CD4-positive, alpha-beta T cell treated with Interferon alpha-2 for 1 hour (primary cell): ENCODE data around the gene EXOC1L.

Experiments
- DNase-seq, 2 donors: peaks; one replicate each; pipeline ENCODE4 v3.0.0-alpha.2; 2020 to 2022

Gene EXOC1L, protein sequence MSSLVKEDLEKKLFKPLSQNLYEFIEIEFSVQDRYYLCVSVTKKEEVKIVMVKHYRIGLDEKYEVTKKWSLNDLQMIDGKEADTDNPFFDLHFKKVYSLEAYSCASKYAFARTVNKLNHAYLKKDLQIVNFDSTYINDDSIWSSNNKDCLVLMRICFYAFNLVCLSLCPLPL

DNA sequence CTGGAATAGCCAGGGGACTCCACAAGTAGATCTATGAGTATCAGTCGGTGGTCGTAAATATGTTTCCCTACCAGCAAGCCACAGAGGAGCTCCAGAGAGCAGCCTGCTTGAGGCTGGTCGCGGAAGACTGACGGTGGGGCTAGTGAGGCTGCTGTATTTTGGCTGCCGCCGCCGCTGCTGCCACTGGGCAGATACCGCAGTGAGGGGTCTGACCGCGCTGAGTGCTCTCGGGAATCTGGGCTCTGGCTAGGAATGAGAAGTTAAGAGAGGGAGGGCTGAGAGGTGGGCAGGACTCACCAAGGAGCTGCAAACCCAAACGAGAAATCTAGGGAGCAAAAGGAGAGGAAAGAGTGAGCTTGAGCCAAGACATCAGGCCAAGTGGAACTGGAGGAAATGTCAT is at the start of gene EXOC1L:
EXOC1L (plus strand) TSS at position 157 of the 400 bp plus-strand sequence; CDS start at position 394, 237 bp downstream.
- no peak for DNase-seq

- DNase-seq = no peak
These were observed 48.9 kb upstream of the EXOC1L start for GRCh38 chr4:55770662-55771061.

DNA sequence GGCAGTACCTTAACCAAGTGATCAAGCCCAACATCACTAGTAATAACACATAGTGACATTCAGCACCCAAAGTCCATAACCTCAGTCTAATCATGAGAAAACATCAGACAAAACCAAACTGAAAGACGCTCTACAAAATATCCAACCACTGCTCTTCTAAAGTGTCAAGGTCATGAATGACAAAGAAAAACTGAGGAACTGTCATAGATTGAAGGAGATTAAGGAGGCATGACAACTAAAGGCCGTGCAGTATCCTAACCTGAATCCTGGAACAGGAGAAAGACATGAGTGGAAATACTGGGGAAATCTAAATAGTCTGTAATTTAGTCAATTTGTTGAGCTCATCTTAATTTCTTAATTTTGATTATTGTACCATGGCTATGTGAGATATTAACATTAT is 38.2 kb upstream of the EXOC1L start:
- no peak for DNase-seq

- DNase-seq = no peak
These were observed 37.8 kb upstream of the EXOC1L start for GRCh38 chr4:55781812-55782211.

DNA sequence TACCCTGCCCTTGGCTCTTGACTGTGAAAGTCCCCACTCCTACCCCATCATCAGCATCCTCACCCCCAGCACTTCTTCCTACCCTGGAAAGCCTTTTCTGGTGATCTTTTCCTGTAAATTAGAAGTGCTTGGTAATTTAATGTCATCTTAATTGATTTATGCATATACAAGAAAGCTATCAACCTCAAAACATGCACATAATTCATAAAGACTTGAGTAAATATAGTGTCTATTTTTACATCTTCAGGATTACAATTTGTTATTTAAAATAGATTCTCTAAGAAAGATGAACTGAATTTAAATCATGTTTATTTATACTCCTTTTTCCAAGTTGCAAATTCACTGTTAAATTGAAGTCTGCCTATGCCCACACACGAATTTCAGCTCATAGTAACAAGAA is 36.0 kb upstream of the EXOC1L start:
- no peak for DNase-seq

- no peak for DNase-seq
These were observed 34.8 kb upstream of the EXOC1L start for GRCh38 chr4:55784747-55785146.

DNA sequence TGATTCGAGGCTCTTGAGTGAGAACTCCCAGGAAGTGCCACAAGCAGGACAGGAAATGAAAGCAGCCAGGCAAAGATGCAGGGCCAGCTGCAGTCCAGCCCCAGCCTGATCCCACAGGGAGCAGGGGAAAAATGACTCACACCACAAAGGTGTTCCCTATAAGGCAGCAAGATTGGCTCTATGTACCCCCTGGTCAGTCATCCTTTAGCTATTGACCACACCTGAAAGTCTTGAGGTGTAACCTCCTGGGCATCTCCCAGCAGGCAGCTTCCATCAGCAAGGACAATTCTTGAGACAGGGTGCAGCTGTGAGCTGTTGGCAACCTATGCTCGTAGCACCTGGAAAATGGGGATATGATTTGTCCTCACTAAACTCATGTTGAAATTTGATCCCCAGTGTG is 27.9 kb upstream of the EXOC1L start:
- DNase-seq = no peak

DNA sequence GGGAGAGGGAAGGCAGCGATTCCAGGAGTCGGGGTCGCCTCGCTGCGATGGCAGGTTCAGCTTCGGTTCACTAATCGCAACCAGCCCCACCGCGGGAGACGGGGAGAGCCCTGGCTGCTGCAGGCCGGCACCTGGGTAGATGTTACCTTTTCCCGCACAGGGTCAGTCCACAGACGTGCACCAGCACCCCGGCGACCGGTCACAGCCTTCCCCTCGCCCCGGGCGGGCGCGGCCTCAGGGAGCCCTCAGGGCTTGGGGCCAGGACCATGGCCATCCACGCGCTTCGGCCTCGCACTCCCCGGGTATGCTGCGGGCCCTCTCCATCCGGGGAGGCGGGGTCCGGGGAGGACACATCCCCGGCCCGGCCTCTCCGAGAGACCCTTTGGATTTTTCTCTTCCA is 26.1 kb upstream of the EXOC1L start:
- no peak for DNase-seq

GRCh38 chr4:55794053-55794452 is 25.5 kb upstream of the EXOC1L start:
- no peak for DNase-seq

DNA sequence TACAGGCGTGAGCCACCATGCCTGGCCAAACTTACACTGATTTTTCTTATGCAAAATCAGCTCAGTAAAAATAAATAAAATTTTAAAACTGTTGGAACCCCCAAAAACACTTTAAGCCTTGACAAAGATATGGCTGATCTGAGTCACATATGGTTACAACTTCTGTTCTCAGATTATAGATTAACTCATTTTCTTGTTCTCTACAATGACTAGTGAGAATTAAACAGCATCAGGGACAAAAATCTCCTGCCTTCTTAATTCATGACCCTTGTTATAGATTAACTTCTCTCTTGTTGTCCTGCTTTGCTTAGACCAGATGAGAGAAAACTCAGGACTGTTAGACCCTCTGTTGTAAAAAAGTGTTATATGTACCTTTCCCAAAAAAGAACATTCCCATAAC is 24.2 kb upstream of the EXOC1L start:
- DNase-seq = no peak

GRCh38 chr4:55801498-55801897 is 18.1 kb upstream of the EXOC1L start:
- no peak for DNase-seq

DNA sequence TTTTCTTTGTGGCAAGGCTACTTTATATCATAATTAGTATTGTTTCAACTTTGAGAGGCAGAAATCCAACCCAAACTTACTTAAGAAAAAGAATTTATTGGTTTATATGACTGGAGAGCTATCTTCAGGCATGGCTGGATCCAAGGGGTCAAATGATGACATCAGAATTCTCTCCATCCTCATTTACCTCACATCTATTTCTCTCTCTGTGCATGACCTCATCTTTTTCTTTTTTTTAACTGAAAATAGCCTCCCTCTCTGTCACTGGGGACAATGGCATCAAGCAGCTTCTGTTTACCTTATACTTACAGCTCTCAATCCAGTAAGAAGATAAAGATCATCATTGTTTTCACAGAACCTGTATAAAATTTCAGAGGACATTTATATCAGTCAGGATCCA is 12.0 kb upstream of the EXOC1L start:
- DNase-seq = no peak

GRCh38 chr4:55808186-55808585 is 11.4 kb upstream of the EXOC1L start:
- DNase-seq = no peak

DNA sequence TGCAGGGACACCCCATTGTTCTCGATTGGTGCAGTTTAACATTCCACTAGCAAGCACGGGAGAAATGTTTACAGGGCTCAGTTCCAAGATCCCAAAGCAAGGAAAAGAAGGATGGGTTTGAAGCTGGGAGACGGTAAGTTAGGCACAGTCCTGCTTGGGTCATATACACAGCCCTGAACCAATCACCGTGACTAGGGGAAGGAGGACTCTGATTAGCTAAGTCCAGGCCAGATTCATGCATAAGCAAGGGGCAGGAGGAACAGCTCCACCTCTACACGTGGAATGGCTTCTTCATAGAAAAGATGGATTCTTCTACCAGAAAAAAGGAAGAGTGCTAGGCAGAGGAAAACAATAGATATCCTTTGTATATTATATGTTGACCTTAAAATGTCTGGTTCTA is 11.0 kb upstream of the EXOC1L start:
- no peak for DNase-seq

- DNase-seq = no peak
These were observed 1.9 kb upstream of the EXOC1L start for GRCh38 chr4:55817691-55818090.

- DNase-seq = no peak
These were observed 689 bp downstream of the EXOC1L start for GRCh38 chr4:55820279-55820678.

- DNase-seq = no peak
These were observed 2.7 kb downstream of the EXOC1L start for GRCh38 chr4:55822329-55822728.

- DNase-seq = no peak
These were observed 5.3 kb downstream of the EXOC1L start for GRCh38 chr4:55824865-55825264.

DNA sequence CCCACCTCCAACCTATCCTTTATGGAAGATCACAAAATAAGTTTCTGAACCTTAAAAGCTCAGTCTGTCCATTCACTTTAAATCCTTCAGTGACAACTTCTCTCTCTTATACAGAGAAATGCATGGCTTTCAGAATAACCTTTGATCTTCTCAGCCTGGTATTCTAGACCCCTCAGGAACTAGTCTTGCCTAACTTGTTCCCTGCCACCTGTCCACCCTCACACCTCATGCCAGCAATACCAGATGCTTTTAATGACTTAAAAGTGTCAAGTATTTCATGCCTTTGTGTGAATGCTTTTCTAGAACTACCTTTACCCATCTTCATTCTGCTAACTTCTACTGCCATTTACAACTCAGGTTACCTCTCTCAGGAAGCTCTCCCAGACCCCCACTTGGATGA is 7.4 kb downstream of the EXOC1L start:
- no peak for DNase-seq

DNA sequence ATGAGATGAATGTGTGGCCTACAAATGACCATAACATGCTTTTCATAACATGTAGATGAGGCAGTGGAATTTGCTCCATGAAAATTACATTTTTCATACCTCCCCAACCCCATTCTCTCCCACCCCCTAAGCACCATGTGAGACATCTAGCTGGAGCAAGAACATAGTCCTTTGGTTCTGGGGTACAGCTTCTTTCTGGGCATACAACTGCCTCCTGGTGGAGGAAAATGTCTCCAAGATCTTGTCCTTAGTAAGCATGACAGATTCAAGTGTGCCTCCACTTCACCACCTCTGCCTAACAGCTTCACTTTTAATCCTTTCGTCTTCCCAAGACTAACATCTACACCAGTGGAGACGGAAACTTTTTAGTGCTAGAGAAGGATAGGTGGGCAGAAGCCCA is 8.0 kb downstream of the EXOC1L start:
- no peak for DNase-seq

GRCh38 chr4:55830048-55830447 is 10.5 kb downstream of the EXOC1L start:
- DNase-seq = no peak

- DNase-seq = no peak
These were observed 11.1 kb downstream of the EXOC1L start for GRCh38 chr4:55830716-55831115.

DNA sequence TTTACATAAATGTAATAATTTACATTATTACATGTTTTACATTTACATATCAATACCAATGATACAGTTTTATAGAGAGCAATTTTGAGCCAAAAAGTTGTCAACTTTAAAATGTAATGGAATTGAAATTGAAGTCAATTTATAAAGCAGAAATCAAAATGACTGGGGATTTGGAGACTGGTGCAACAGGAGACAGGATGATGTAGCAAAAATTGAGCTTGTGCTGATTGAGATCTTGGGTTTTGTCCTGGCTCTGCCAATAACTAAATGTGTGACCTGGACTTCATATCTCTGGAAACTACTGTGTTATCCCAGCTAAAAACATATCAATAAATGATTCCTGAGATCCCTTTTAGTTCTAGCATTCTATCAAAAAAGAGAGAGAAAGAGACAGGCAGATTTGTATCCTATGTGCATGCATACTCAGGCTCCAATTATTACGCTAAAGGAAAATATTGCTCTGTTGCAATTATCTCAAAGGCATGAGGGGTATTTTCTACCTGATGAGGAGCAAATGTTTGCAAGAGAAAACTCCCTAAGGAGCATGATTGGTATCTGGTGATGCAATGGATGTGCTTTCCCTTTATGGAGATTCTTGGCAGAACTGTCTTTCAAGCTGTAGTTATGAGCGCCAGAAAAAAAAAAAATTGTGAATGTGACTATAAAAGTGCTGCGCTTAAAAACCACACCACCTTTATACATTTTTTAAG is 14.7 kb downstream of the EXOC1L start:
- no peak for DNase-seq

- DNase-seq = no peak
These were observed 18.3 kb downstream of the EXOC1L start for GRCh38 chr4:55837903-55838302.

DNA sequence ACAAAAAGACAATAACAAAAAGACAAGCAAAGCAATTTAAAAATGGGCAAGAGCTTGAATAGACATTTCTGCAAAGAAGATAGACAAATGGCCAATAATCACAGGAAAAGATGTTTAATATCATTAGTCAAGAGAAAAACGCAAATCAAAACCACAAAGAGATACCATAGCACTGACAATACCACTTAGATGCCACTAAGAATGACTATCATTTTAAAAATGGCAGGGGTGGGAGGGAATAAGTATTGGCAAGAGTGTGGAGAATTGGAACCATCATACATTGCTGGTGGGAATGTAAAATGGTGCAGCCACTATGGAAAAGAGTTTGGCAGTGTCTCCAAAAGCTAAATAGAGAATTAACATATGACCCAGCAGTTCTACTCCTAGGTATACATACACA is 18.8 kb downstream of the EXOC1L start:
- DNase-seq = no peak
